ENCODE data around the gene SMIM24.

DNA sequence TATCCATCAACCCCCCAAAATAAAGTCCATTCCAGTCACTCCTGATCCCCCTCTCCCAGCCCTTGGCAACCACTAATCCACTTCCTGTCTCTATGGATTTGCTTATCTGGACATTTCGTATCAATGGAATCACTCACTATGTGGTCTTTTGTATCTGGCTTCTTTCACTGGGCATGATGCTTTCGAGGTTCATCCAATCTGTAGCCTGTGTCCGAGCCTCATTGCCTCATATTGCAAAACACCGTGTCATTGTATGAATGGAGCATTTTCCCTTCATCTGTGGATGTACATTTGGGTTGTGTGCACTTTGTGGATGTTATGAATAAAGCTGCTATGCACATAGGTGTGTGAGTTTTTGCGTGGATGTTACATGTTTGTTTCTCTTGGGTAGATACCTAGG, 24.4 kb upstream of the SMIM24 start:
- TF ChIP-seq, protein P1, sequence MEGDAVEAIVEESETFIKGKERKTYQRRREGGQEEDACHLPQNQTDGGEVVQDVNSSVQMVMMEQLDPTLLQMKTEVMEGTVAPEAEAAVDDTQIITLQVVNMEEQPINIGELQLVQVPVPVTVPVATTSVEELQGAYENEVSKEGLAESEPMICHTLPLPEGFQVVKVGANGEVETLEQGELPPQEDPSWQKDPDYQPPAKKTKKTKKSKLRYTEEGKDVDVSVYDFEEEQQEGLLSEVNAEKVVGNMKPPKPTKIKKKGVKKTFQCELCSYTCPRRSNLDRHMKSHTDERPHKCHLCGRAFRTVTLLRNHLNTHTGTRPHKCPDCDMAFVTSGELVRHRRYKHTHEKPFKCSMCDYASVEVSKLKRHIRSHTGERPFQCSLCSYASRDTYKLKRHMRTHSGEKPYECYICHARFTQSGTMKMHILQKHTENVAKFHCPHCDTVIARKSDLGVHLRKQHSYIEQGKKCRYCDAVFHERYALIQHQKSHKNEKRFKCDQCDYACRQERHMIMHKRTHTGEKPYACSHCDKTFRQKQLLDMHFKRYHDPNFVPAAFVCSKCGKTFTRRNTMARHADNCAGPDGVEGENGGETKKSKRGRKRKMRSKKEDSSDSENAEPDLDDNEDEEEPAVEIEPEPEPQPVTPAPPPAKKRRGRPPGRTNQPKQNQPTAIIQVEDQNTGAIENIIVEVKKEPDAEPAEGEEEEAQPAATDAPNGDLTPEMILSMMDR (IDR thresholded peaks at IDR 0.05) = no peak
- TF ChIP-seq EZH2 (IDR thresholded peaks at IDR 0.05; ENCODE audit: borderline replicate concordance, insufficient read depth, low read depth, low read length, poor library complexity, severe bottlenecking) = no peak

Measured in B cell (primary cell).